ENCODE data around the gene CYB561D2. TPM values are rescaled to one million over a fixed set of nuclear protein-coding genes. Genes with fewer than 3 reads are reported as not detected.
"Not testable (repeated sequence)": the region's sequence is repeated elsewhere in the genome, so short reads cannot be mapped to it uniquely, and the experiment has no call there.

The CYB561D2 gene, protein sequence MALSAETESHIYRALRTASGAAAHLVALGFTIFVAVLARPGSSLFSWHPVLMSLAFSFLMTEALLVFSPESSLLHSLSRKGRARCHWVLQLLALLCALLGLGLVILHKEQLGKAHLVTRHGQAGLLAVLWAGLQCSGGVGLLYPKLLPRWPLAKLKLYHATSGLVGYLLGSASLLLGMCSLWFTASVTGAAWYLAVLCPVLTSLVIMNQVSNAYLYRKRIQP
- polyA plus RNA-seq: 10 to 100 TPM; 12.8 to 21.8 TPM

DNA sequence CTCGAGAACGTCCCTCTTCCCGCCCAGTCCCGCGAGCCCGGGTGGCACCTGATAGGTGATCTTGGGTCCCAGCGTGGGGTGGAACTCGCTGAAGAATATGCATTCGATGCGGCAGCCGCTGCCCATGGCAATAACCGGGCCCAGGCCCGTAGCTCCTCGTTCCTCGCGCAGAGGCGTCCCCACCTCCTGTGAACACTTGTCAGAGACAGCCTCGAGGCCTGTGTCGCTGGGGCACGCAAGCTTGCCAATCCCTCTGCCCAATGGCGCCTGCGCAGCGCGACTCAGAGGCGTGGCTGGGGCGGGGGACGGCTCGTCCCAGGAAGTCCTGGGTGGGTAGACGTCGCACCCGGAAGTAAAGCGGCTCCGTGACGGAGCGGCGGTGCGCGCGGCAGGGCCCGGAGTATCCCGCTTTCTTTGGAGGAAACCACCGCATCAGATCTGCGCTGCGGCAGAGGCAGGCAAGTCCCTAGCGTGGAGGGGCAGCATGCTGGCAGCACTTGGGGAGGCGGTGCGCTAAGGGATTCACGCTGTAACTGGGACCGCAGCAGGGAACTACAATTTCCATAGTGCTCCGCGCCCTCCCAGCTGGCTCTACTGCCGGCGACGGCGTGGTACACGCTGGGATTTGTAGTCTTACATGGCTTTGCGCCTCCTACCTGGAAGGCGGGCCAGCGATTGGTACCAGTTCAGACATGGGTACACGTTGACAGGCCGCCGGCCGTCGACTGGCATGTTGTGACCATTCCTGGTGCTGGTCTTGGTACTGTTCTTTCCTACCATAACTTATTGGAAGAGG is at the start of gene CYB561D2, which contains the start of gene NPRL2:
CYB561D2 (plus strand) TSS at position 336 of the 796 bp plus-strand sequence. CDS start 572 bp downstream, outside the sequence.
NPRL2 (minus strand) TSS at position 249 of the 796 bp plus-strand sequence; CDS start at position 126, 123 bp downstream.
- Histone ChIP-seq H3K27me3 (ENCODE audit: control insufficient read depth in 1 of 2, insufficient read depth in 2 of 2, low read length in 2 of 2) (no peaks in the 10 kb centered on the region), H3K27ac (ENCODE audit: low read depth in 2 of 2, low read length in 1 of 2) (peak within 1 kb of the TSS; percentile 88 to 95), H3K9me3 (ENCODE audit: control insufficient read depth in 2 of 2, insufficient read depth in 1 of 2, low read depth in 1 of 2, low read length in 1 of 2) (no peaks in the 10 kb centered on the region), H3K4me3 (ENCODE audit: low read depth in 1 of 2, low read length in 2 of 2) (peak within 1 kb of the TSS; percentile 68 to 71), H3K36me3 (ENCODE audit: control insufficient read depth in 2 of 2, insufficient read depth in 2 of 2, low read length in 1 of 2) (peaks cover 20 to 36% of the 10 kb centered on the region in 2 donors), H3K4me1 (ENCODE audit: control insufficient read depth in 2 of 2, insufficient read depth in 2 of 2, low read length in 1 of 2) (peaks cover 4 to 25% of the 10 kb centered on the region in 2 donors)
- WGBS, 2 donors: 0 to 1% methylated on average over 64 of the region's 64 CpGs

DNA sequence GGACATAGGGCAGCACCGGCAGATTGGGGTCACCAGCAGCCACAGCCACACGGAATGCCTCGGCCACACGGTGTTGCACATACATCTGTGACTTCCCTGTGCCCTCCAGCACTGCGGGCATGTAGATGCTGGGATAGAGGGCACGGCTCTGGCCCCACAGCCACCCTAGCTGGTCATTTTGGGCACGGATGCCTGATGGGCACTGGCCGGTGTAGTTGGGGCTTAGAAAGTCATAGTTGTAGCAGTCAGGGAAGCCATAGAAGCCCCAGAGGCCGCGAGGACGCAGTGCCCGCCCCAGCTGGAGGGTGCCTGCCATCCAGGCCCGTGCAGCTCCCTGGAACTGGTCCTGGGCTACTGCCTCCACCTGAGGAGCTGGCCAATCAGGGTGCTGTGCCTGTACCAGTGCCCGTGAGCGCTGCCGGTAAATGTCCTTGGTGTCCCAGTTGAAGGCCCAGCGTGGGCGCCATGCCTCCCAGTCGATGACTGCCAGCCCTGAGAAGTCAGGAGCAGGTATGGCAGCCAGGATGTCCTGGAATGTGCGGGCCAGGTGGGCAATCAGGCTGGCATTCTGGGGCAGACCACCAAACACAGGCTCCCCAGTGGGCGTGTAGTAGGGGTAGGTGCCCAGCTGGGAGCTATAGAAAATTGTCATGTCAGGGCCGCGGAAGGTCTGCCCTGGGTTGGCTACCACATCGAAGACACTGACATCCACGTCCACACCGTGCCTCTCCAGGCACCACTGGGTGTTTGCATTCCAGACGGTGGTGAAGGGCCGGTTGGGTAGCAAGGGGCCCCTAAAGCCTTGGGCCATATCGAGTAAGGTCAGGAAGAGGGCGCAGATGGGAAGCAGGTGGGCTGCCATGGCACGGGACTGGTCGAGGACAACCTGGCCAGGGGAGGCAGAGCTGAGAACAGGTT is 48.3 kb upstream of the CYB561D2 start:
- peak overlapping the region; percentile 34 to 53 for H3K27ac ChIP-seq (ENCODE audit: low read depth in 2 of 2, low read length in 1 of 2)
- peaks cover 0 to 1% of the 10 kb centered on the region in 2 donors for H3K36me3 ChIP-seq (ENCODE audit: control insufficient read depth in 2 of 2, insufficient read depth in 2 of 2, low read length in 1 of 2)
- H3K4me3 ChIP-seq (ENCODE audit: low read depth in 1 of 2, low read length in 2 of 2): no peak overlapping the region
- no peaks in the 10 kb centered on the region for H3K27me3 ChIP-seq (ENCODE audit: control insufficient read depth in 1 of 2, insufficient read depth in 2 of 2, low read length in 2 of 2)
- WGBS, 2 donors: 86 to 89% methylated on average over 32 of the region's 32 CpGs
- H3K4me1 ChIP-seq (ENCODE audit: control insufficient read depth in 2 of 2, insufficient read depth in 2 of 2, low read length in 1 of 2): peaks cover 9 to 29% of the 10 kb centered on the region in 2 donors
- no peaks in the 10 kb centered on the region for H3K9me3 ChIP-seq (ENCODE audit: control insufficient read depth in 2 of 2, insufficient read depth in 1 of 2, low read depth in 1 of 2, low read length in 1 of 2)

DNA sequence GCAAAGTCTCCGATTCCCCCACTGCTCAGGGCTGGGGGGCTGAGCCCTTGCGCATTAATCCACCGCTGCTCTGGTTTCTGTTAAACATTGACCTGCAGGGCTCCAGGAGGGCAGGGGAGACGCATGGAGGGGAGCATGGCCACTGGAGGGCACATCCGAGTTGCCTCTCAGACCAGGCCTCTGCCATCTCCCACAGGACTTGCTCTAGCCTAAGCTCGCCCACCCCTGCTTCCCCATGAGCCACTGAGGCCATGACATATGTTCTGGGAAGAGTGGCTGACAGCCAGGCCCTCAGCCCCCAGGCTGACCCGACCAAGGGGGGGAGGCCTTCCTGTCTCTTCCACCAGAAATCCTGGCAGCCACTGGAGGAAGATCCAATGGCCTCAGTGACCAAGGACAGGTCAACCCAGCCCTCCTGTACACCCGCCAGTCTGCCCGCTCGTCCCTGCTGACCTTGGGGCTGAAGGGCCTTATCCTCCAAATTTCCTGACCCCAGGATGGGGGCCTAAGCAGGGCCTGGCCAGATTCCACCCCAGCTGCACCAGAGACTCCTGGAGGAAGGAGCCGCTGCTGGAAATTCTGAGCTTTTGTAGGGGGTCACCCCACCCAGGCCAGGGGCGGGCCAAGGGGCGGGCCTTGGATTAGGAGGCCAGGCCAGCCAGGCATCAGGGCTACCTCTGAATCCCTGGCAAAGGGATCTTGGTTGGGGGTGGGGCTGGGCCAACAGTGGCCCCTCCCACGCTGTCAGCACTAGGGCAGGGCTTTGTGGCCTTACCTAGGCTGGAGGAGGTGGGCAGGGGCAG is 47.4 kb upstream of the CYB561D2 start, which contains the start of gene HYAL1:
HYAL1 (minus strand) TSS at position 562 of the 803 bp plus-strand sequence. CDS start 618 bp downstream, outside the sequence.
- Histone ChIP-seq H3K36me3 (ENCODE audit: control insufficient read depth in 2 of 2, insufficient read depth in 2 of 2, low read length in 1 of 2) (no peaks in the 10 kb centered on the region), H3K4me3 (ENCODE audit: low read depth in 1 of 2, low read length in 2 of 2) (peak within 1 kb of the TSS in 1 of 2 donors; percentile 9), H3K4me1 (ENCODE audit: control insufficient read depth in 2 of 2, insufficient read depth in 2 of 2, low read length in 1 of 2) (peaks cover 9 to 28% of the 10 kb centered on the region in 2 donors), H3K27me3 (ENCODE audit: control insufficient read depth in 1 of 2, insufficient read depth in 2 of 2, low read length in 2 of 2) (no peaks in the 10 kb centered on the region), H3K9me3 (ENCODE audit: control insufficient read depth in 2 of 2, insufficient read depth in 1 of 2, low read depth in 1 of 2, low read length in 1 of 2) (no peaks in the 10 kb centered on the region), H3K27ac (ENCODE audit: low read depth in 2 of 2, low read length in 1 of 2) (peak within 1 kb of the TSS; percentile 58 to 71)
- 54 to 59% methylated on average over 14 of the region's 14 CpGs for WGBS, 2 donors

DNA sequence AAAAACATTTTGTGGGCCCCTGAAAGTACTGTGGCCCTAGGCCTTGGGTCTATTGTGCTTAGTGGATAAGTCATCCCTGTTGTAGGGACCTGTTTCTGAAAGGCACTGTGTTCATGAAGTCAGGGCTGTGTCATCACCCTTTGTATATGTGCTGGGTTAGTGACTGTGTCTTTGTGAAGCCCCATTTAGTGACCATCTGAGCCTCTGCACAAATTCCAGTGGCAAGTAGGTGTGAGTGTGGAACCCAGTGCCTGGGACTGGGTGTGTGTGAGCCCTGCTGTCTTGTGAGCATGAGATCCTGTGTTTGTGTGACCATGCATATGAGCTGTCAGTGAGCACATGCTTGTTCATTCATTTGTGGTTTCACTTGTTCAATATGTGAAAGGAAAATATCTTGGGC is 46.1 kb upstream of the CYB561D2 start:
- no peak overlapping the region for H3K4me3 ChIP-seq (ENCODE audit: low read depth in 1 of 2, low read length in 2 of 2)
- H3K27me3 ChIP-seq (ENCODE audit: control insufficient read depth in 1 of 2, insufficient read depth in 2 of 2, low read length in 2 of 2): no peaks in the 10 kb centered on the region
- no peak overlapping the region for H3K27ac ChIP-seq (ENCODE audit: low read depth in 2 of 2, low read length in 1 of 2)
- H3K4me1 ChIP-seq (ENCODE audit: control insufficient read depth in 2 of 2, insufficient read depth in 2 of 2, low read length in 1 of 2): peaks cover 9 to 24% of the 10 kb centered on the region in 2 donors
- H3K36me3 ChIP-seq (ENCODE audit: control insufficient read depth in 2 of 2, insufficient read depth in 2 of 2, low read length in 1 of 2): no peaks in the 10 kb centered on the region
- H3K9me3 ChIP-seq (ENCODE audit: control insufficient read depth in 2 of 2, insufficient read depth in 1 of 2, low read depth in 1 of 2, low read length in 1 of 2): no peaks in the 10 kb centered on the region

DNA sequence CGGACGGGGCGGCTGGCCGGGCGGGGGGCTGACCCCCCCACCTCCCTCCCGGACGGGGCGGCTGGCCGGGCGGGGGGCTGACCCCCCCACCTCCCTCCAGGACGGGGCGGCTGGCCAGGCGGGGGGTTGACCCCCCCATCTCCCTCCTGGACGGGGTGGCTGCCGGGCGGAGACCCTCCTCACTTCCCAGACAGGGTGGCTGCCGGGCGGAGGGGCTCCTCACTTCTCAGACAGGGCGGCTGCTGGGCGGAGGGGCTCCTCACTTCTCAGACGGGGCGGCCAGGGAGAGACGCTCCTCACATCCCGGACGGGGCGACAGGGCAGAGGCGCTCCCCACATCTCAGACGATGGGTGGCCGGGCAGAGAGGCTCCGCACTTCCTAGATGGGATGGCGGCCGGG is 38.6 kb upstream of the CYB561D2 start:
- not testable (repeated sequence) for H3K9me3 ChIP-seq (ENCODE audit: control insufficient read depth in 2 of 2, insufficient read depth in 1 of 2, low read depth in 1 of 2, low read length in 1 of 2); H3K4me3 ChIP-seq (ENCODE audit: low read depth in 1 of 2, low read length in 2 of 2); H3K27ac ChIP-seq (ENCODE audit: low read depth in 2 of 2, low read length in 1 of 2); H3K36me3 ChIP-seq (ENCODE audit: control insufficient read depth in 2 of 2, insufficient read depth in 2 of 2, low read length in 1 of 2); H3K27me3 ChIP-seq (ENCODE audit: control insufficient read depth in 1 of 2, insufficient read depth in 2 of 2, low read length in 2 of 2)
- 73 to 78% methylated on average over 12 to 32 of the region's 32 CpGs for WGBS, 2 donors
- peaks cover 0 to 10% of the 10 kb centered on the region in 2 donors for H3K4me1 ChIP-seq (ENCODE audit: control insufficient read depth in 2 of 2, insufficient read depth in 2 of 2, low read length in 1 of 2)

DNA sequence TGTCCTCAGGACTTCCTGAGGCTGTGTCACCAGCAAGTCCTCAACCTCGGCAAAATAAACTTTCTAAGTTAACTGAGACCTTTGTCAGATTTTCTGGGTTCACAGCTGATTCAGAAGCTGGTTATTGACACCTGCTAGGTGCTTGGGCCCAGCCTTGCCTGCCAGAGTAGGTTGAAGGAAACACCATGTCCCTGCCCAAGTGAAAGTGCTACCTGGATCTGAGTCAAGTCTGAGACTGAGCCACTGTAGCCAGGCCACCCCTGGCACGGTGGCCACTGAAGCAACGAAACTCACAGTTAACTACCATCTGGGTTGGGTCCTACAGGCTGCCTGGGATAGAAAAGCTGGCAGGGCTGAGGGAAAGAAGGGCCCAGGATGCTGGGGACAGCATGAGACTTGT is 36.3 kb upstream of the CYB561D2 start:
- WGBS, 2 donors: 68 to 75% methylated on average over 3 of the region's 3 CpGs
- H3K36me3 ChIP-seq (ENCODE audit: control insufficient read depth in 2 of 2, insufficient read depth in 2 of 2, low read length in 1 of 2): peaks cover 0 to 10% of the 10 kb centered on the region in 2 donors
- H3K4me1 ChIP-seq (ENCODE audit: control insufficient read depth in 2 of 2, insufficient read depth in 2 of 2, low read length in 1 of 2): peaks cover 0 to 29% of the 10 kb centered on the region in 2 donors
- H3K4me3 ChIP-seq (ENCODE audit: low read depth in 1 of 2, low read length in 2 of 2): no peak overlapping the region
- H3K9me3 ChIP-seq (ENCODE audit: control insufficient read depth in 2 of 2, insufficient read depth in 1 of 2, low read depth in 1 of 2, low read length in 1 of 2): no peaks in the 10 kb centered on the region
- peak overlapping the region; percentile 28 to 38 for H3K27ac ChIP-seq (ENCODE audit: low read depth in 2 of 2, low read length in 1 of 2)
- H3K27me3 ChIP-seq (ENCODE audit: control insufficient read depth in 1 of 2, insufficient read depth in 2 of 2, low read length in 2 of 2): no peaks in the 10 kb centered on the region

DNA sequence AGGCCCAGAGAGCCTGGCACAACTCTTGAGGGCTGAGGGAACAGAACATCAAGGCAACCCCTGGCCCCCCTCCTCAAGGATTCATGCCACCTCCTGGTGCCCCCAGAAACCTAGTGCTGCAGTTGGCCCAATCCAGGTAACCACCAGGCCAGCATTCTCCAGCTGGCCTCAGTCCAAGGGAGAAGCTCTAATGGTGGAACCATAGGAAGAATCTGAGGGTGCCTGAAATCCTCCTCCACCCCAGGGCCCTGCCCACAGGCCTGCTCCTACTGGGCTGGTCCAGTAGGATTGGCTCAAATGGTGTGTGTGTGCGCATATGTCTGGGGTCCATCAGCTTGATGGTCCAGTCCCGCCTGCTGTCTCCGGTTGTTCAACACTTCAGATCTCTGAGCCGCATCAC is 35.8 kb upstream of the CYB561D2 start:
- H3K4me1 ChIP-seq (ENCODE audit: control insufficient read depth in 2 of 2, insufficient read depth in 2 of 2, low read length in 1 of 2): peaks cover 0 to 33% of the 10 kb centered on the region in 2 donors
- peak overlapping the region in 1 of 2 donors; percentile 28 for H3K27ac ChIP-seq (ENCODE audit: low read depth in 2 of 2, low read length in 1 of 2)
- 96% methylated on average over 4 of the region's 4 CpGs for WGBS, 2 donors
- H3K9me3 ChIP-seq (ENCODE audit: control insufficient read depth in 2 of 2, insufficient read depth in 1 of 2, low read depth in 1 of 2, low read length in 1 of 2): no peaks in the 10 kb centered on the region
- H3K27me3 ChIP-seq (ENCODE audit: control insufficient read depth in 1 of 2, insufficient read depth in 2 of 2, low read length in 2 of 2): no peaks in the 10 kb centered on the region
- H3K36me3 ChIP-seq (ENCODE audit: control insufficient read depth in 2 of 2, insufficient read depth in 2 of 2, low read length in 1 of 2): peaks cover 0 to 10% of the 10 kb centered on the region in 2 donors
- H3K4me3 ChIP-seq (ENCODE audit: low read depth in 1 of 2, low read length in 2 of 2): no peak overlapping the region

DNA sequence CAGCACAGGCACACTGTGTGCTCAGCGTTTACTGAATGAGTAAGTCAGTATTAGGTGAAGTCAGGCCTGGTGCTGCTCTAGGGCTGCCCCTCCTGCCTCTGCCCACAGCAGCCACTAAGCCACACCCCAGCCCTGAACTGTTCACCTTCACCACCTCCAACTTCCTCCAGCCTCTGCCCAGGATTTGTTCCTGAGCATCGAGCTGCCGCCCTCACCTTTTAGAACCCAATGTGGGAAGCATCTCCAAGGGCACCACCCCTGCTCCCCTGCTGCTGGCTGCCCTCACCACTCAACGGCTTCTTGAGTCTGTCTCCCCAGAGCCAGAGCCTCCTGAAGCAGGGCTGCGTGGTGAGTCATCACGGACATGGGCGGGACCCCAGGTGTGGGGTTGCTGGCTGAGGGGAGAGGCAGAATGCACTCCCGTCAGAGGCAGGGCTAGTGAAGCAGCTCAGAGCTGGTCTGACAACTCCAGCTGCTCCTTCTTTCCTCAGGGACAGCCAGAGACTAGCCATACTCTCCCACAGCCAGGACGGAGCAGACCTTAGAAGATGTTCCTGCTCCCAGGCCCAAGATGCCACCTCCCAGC is 33.9 kb upstream of the CYB561D2 start:
- Histone ChIP-seq H3K4me3 (ENCODE audit: low read depth in 1 of 2, low read length in 2 of 2) (peak overlapping the region in 1 of 2 donors; percentile 20), H3K27me3 (ENCODE audit: control insufficient read depth in 1 of 2, insufficient read depth in 2 of 2, low read length in 2 of 2) (no peaks in the 10 kb centered on the region), H3K27ac (ENCODE audit: low read depth in 2 of 2, low read length in 1 of 2) (peak overlapping the region; percentile 96 to 100), H3K4me1 (ENCODE audit: control insufficient read depth in 2 of 2, insufficient read depth in 2 of 2, low read length in 1 of 2) (peaks cover 0 to 40% of the 10 kb centered on the region in 2 donors), H3K36me3 (ENCODE audit: control insufficient read depth in 2 of 2, insufficient read depth in 2 of 2, low read length in 1 of 2) (peaks cover 0 to 10% of the 10 kb centered on the region in 2 donors), H3K9me3 (ENCODE audit: control insufficient read depth in 2 of 2, insufficient read depth in 1 of 2, low read depth in 1 of 2, low read length in 1 of 2) (no peaks in the 10 kb centered on the region)
- 32 to 43% methylated on average over 9 of the region's 9 CpGs for WGBS, 2 donors

All from esophagus (tissue), 2 donors.